PC-9 (cell line): Measurements from ENCODE around the gene TP53I13. TPM values are rescaled to one million over a fixed set of nuclear protein-coding genes. Genes with fewer than 3 reads are reported as not detected.

Source experiments
- BruUV-seq: library from RNA; stranded (reverse); fragments of 400-500 nt; replicated peaks from 2 replicates; lab custom pipeline; 2021; lab: Mats Ljungman, UMichigan
- CTCF ChIA-PET: fragments of 300-600 bp; sonication (Branson Sonifier 250); formaldehyde crosslinking; loops from one replicate; lab custom pipeline; 2022; ENCODE audit warnings: antibody characterized with exemption; lab: Charles Lee
- POLR2A ChIA-PET: fragments of 300-600 bp; sonication (Branson Sonifier 250); formaldehyde crosslinking; loops from one replicate; lab custom pipeline; 2022; ENCODE audit warnings: antibody characterized with exemption; ENCODE audit not compliant: unreplicated experiment; lab: Charles Lee
- DNase-seq, 2 experiments: peaks; one replicate each; pipeline versions ENCODE4 v3.0.0 to v3.0.0-alpha.2; 2015 to 2022; ENCODE audit warnings: mixed read lengths in 1 of 2
- H2AFZ ChIP-seq: fragments of 200-600 bp; sonication (generic); 2 replicates; pipeline ENCODE4 v1.8.1; 2017; ENCODE audit warnings: antibody characterized with exemption
- H3F3A ChIP-seq: fragments of 200-600 bp; sonication (generic); 2 replicates; pipeline ENCODE4 v1.8.1; 2017; ENCODE audit warnings: antibody characterized with exemption, mild to moderate bottlenecking, low read depth; ENCODE audit not compliant: insufficient read depth
- H3K27ac ChIP-seq: fragments of 200-600 bp; sonication (generic); 2 replicates; pipeline ENCODE4 v1.6.1; 2016; ENCODE audit warnings: mixed run types
- H3K27me3 ChIP-seq: fragments of 200-600 bp; sonication (generic); 2 replicates; pipeline ENCODE4 v1.6.1; 2016; ENCODE audit warnings: low read depth, mixed run types; ENCODE audit not compliant: insufficient read depth
- H3K36me3 ChIP-seq: fragments of 200-600 bp; sonication (generic); 2 replicates; pipeline ENCODE4 v1.6.1; 2016; ENCODE audit warnings: low read depth, mixed run types
- H3K4me1 ChIP-seq: fragments of 200-600 bp; sonication (generic); replicated peaks from 2 replicates; pipeline ENCODE4 v1.6.1; 2016; ENCODE audit warnings: mixed run types; ENCODE audit not compliant: insufficient read depth
- H3K4me2 ChIP-seq: fragments of 200-600 bp; sonication (generic); 2 replicates; pipeline ENCODE4 v1.6.1; 2017; ENCODE audit warnings: mixed run types
- H3K4me3 ChIP-seq: fragments of 200-600 bp; sonication (generic); 2 replicates; pipeline ENCODE4 v1.6.1; 2016; ENCODE audit warnings: mixed run types
- H3K79me2 ChIP-seq: fragments of 200-600 bp; sonication (generic); 2 replicates; pipeline ENCODE4 v1.6.1; 2017; ENCODE audit warnings: low read depth, mixed run types
- H3K9me2 ChIP-seq: fragments of 200-600 bp; sonication (generic); 2 replicates; pipeline ENCODE4 v1.8.1; 2017; ENCODE audit warnings: mild to moderate bottlenecking; ENCODE audit not compliant: insufficient read depth
- H3K9me3 ChIP-seq: fragments of 200-600 bp; sonication (generic); 2 replicates; pipeline ENCODE4 v1.8.1; 2016; ENCODE audit warnings: low read depth; ENCODE audit not compliant: insufficient read depth
- H4K20me1 ChIP-seq: fragments of 200-600 bp; sonication (generic); 2 replicates; pipeline ENCODE4 v1.8.1; 2017; ENCODE audit not compliant: insufficient read depth
- EZH2 ChIP-seq: fragments of 200-600 bp; sonication (generic); IDR thresholded peaks from 2 replicates; pipeline ENCODE4 v1.8.0; 2017; ENCODE audit warnings: antibody characterized with exemption, low read depth
- intact Hi-C: fragments of 100-400 bp; cut with micrococcal nuclease; formaldehyde crosslinking; loops from one replicate; pipeline ENCODE4 v1.10.0; 2022; ENCODE audit not compliant: unreplicated experiment
- total RNA-seq: library from RNA; stranded (reverse); gene quantifications from 2 replicates; pipeline ENCODE4 v1.2.3, GENCODE V29; 2021
- TF ChIP-seq, protein P1 (sequence below): fragments of 200-600 bp; sonication (generic); conservative IDR thresholded peaks from 2 replicates; pipeline ENCODE4 v1.6.1; 2017; ENCODE audit warnings: mixed run types, antibody characterized with exemption, mild to moderate bottlenecking, moderate library complexity

TP53I13 gene
- total RNA-seq, 1 experiment from 2014 or later = 46.9 TPM

DNA sequence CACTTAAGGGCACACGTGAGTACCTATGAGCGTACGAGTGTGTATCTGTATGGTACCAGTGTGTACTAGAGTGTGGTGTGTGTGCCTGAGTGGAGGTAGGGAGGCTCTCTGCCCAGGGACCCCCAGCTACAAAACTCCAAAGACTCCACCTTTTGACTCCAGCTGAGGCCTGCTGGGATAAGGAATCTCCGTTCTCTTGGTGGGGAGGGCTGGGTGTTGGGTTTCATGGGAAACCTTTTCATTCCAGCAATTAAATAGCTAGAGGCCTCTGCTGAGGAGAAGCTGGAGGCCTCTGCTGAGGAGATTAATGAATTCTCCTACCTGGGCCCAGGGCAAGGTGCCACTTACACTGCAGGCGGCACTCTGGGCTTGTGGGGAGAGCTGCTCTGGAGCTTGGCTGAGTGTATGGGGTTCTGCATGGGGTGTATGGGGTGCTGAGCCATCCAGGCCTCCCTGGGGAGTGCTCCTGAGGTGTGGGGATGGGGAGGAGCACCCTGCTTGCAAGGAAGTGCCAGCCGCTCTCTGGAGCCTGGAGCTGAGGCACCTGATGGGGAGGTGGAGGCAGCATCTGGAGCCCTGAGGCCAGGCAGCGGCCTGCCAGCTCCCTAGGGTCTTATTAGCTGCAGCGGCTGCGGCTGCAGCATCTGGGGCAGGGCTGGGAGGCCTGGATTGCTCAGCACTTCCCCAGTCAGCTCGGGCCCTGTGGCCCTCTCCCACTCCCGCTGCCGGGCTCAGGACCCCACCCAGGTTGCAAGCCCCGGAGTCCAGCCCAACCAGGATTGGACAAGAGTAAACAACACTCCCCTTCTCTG, 29.1 kb downstream of the TP53I13 start:
- peak in 1 of 2 experiments; percentile 1 for DNase-seq
- Histone ChIP-seq H3K79me2 (peaks cover 37% of the 10 kb centered on the region), H3K27me3 (no peaks in the 10 kb centered on the region), H3K27ac (no peak overlapping the region), H3K4me3 (no peak overlapping the region), H3K4me1 (peaks cover 19% of the 10 kb centered on the region), H4K20me1 (no peaks in the 10 kb centered on the region; the same call in none of the 2 replicates), H3F3A (peaks cover 4% of the 10 kb centered on the region), H3K36me3 (no peaks in the 10 kb centered on the region), H3K4me2 (no peak overlapping the region), H3K9me2 (no peaks in the 10 kb centered on the region), H3K9me3 (no peaks in the 10 kb centered on the region), H2AFZ (no peak overlapping the region)
- intact Hi-C loops = no loop called here
- no peak for TF ChIP-seq EZH2
- TF ChIP-seq, protein P1, sequence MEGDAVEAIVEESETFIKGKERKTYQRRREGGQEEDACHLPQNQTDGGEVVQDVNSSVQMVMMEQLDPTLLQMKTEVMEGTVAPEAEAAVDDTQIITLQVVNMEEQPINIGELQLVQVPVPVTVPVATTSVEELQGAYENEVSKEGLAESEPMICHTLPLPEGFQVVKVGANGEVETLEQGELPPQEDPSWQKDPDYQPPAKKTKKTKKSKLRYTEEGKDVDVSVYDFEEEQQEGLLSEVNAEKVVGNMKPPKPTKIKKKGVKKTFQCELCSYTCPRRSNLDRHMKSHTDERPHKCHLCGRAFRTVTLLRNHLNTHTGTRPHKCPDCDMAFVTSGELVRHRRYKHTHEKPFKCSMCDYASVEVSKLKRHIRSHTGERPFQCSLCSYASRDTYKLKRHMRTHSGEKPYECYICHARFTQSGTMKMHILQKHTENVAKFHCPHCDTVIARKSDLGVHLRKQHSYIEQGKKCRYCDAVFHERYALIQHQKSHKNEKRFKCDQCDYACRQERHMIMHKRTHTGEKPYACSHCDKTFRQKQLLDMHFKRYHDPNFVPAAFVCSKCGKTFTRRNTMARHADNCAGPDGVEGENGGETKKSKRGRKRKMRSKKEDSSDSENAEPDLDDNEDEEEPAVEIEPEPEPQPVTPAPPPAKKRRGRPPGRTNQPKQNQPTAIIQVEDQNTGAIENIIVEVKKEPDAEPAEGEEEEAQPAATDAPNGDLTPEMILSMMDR = no peak
- BruUV-seq = no TSS peak
- ChIA-PET POLR2A (interaction anchor here (0.6 kb wide), 1 partner anchor 27 kb away, joined by 5 read pairs; no protein-coding TSS in a partner anchor), CTCF (no interaction called here)

DNA sequence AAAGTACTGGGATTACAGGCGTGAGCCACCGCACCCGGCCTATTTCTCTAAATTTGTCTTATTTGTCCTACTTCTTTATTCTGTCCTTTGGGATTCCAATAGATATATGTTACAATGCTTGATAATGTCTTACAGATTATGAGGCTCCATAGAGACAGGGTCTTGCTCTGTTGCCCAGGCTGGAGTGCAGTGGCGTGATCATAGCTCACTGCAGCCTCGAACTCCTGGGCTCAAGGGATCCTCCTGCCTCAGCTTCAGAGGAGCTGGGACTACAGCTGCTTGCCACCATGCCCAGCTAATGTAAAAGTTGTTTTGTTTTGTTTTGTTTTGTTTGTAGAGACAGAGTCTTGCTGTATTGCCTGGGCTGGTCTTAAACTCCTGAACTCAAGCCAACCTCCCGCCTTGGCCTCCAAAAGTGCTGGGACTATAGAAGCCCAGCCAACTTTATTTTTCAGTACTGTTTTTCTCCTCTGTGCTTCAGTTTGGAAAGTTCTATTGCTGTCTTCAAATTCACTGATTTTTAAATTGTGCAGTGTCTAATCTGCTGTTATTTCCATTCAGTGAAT, 34.7 kb downstream of the TP53I13 start:
- intact Hi-C loops = no loop called here
- no TSS peak for BruUV-seq
- Histone ChIP-seq H3F3A (no peaks in the 10 kb centered on the region), H3K4me2 (no peak overlapping the region), H3K9me2 (no peaks in the 10 kb centered on the region), H4K20me1 (0 out of 2 replicates have a peak, but pooled peaks cover 3% of the 10 kb centered on the region), H3K27me3 (no peaks in the 10 kb centered on the region), H3K4me1 (no peaks in the 10 kb centered on the region), H2AFZ (no peak overlapping the region), H3K27ac (no peak overlapping the region), H3K9me3 (no peaks in the 10 kb centered on the region), H3K79me2 (no peaks in the 10 kb centered on the region; the same call in 1 of the 2 replicates), H3K4me3 (no peak overlapping the region), H3K36me3 (no peaks in the 10 kb centered on the region)
- CTCF ChIA-PET = no interaction called here
- POLR2A ChIA-PET = no interaction called here
- TF ChIP-seq EZH2 = no peak
- TF ChIP-seq, protein P1 = no peak
- no peak for DNase-seq

DNA sequence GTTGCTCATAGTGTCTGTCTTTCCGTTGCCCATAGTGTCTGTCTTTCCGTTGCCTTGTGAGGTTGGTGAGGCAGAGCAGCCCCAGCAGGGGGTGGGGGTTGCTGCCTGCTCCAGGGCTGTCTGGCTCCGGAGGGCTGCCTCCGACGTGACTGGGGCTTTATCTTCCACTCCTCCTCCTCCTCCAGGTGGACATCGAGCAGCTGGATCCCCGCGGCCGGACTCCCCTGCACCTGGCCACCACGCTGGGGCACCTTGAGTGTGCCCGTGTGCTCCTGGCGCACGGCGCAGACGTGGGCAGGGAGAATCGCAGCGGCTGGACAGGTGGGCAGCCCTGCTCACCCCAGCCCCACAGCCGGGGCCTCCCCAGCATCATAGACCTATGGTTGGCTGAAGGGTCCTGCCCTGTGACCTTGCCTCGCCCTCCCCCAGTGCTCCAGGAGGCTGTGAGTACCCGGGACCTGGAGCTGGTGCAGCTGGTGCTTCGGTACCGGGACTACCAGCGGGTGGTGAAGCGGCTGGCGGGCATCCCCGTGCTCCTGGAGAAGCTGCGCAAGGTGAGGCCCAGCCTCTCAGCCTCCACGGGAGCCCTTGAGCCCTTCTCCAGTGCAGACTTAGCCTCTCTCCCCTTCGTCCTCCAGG, 39.2 kb downstream of the TP53I13 start:
- no peaks in the 10 kb centered on the region for H3K9me3 ChIP-seq
- H3K4me1 ChIP-seq = no peaks in the 10 kb centered on the region
- ChIA-PET CTCF (no interaction called here), POLR2A (no interaction called here)
- H3K9me2 ChIP-seq = no peaks in the 10 kb centered on the region
- no peak overlapping the region for H2AFZ ChIP-seq
- DNase-seq = no peak
- no peak overlapping the region for H3K4me3 ChIP-seq
- intact Hi-C loops = no loop called here
- no peak for TF ChIP-seq EZH2
- TF ChIP-seq, protein P1 = no peak
- H3F3A ChIP-seq = no peaks in the 10 kb centered on the region; the same call in 1 of the 2 replicates
- H3K36me3 ChIP-seq = no peaks in the 10 kb centered on the region
- no peak overlapping the region for H3K27ac ChIP-seq
- no TSS peak for BruUV-seq
- no peaks in the 10 kb centered on the region; the same call in 1 of the 2 replicates for H3K79me2 ChIP-seq
- no peaks in the 10 kb centered on the region for H3K27me3 ChIP-seq
- 0 out of 2 replicates have a peak, but pooled peaks cover 3% of the 10 kb centered on the region for H4K20me1 ChIP-seq
- no peak overlapping the region for H3K4me2 ChIP-seq
